Suprapubic skin (tissue), 4 donors: ENCODE data around the gene DIP2C. TPM values are rescaled to one million over a fixed set of nuclear protein-coding genes. Genes with fewer than 3 reads are reported as not detected.

Experiments
- DNase-seq, 2 donors: peaks; one replicate each; pipeline ENCODE4 v3.0.0-alpha.2; 2019; ENCODE audit warnings: low spot score in 2 of 2
- H3K27ac ChIP-seq: fragments of 200-600 bp; sonication (generic); one replicate; pipeline ENCODE4 v1.5.1; 2019
- H3K27me3 ChIP-seq: fragments of 200-600 bp; sonication (generic); one replicate; pipeline ENCODE4 v1.5.1; 2019
- H3K36me3 ChIP-seq: fragments of 200-600 bp; sonication (generic); one replicate; pipeline ENCODE4 v1.5.1; 2019
- H3K4me1 ChIP-seq: fragments of 200-600 bp; sonication (generic); one replicate; pipeline ENCODE4 v1.5.1; 2019
- H3K4me3 ChIP-seq: fragments of 200-600 bp; sonication (generic); one replicate; pipeline ENCODE4 v1.5.1; 2019; ENCODE audit warnings: mild to moderate bottlenecking
- H3K9me3 ChIP-seq: fragments of 200-600 bp; sonication (generic); one replicate; pipeline ENCODE4 v1.5.1; 2019
- CTCF ChIP-seq, 2 donors: fragments of 200-600 bp in 1 of 2; fragments of 450-650 bp in 1 of 2; sonication (generic) in 1 of 2; IDR thresholded peaks; one replicate each; pipeline ENCODE4 v1.5.1; 2016 to 2019; ENCODE audit warnings: antibody characterized with exemption in 2 of 2, mild to moderate bottlenecking in 1 of 2, moderate library complexity in 1 of 2
- EP300 ChIP-seq: sonication (generic); formaldehyde crosslinking; IDR thresholded peaks from one replicate; pipeline ENCODE4 v1.6.1; 2017; ENCODE audit warnings: antibody characterized with exemption
- POLR2A ChIP-seq, 2 donors: fragments of 450-650 bp; IDR thresholded peaks; one replicate each; pipeline ENCODE4 v1.6.1; 2017; ENCODE audit warnings: antibody characterized with exemption in 2 of 2, mild to moderate bottlenecking in 2 of 2, moderate library complexity in 2 of 2
- POLR2AphosphoS5 ChIP-seq, 3 donors: sonication (generic); formaldehyde crosslinking; IDR thresholded peaks; one replicate each; pipeline ENCODE4 v1.6.1; 2017; ENCODE audit warnings: antibody characterized with exemption in 3 of 3
- WGBS: methylation state at CpG from one replicate; pipeline ENCODE4 v1.1.5; 2018; 5-methylcytosine and 5-hydroxymethylcytosine counted together
- total RNA-seq, 4 donors: library from RNA; depleted of rRNA; stranded (reverse); fragments of >200 nt; gene quantifications; one replicate each; pipeline ENCODE4 v1.1.0, GENCODE V29; 2016

The DIP2C gene
- total RNA-seq, 4 donors from 2014 or later, result 6.7 to 23.3 (median 14.7) TPM

GRCh38 chr10:377228-377627 lies 312.2 kb downstream of the DIP2C start:
- WGBS, result 85% methylated on average over 10 of the region's 10 CpGs
- H3K36me3 ChIP-seq, result peaks cover 43% of the 10 kb centered on the region
- no peak for DNase-seq
- H3K27ac ChIP-seq, result no peak overlapping the region
- peaks cover 13% of the 10 kb centered on the region for H3K4me1 ChIP-seq
- no peak overlapping the region for H3K4me3 ChIP-seq
- H3K9me3 ChIP-seq, result no peaks in the 10 kb centered on the region
- H3K27me3 ChIP-seq, result no peaks in the 10 kb centered on the region
- TF ChIP-seq POLR2A (IDR thresholded peaks at IDR 0.05), result no peak
- TF ChIP-seq CTCF (IDR thresholded peaks at IDR 0.05), result no peak
- no peak for TF ChIP-seq EP300

- WGBS, result 84% methylated on average over 19 of the region's 35 CpGs
- DNase-seq, result no peak
- Histone ChIP-seq H3K27ac (no peak overlapping the region), H3K4me3 (no peak overlapping the region), H3K27me3 (no peaks in the 10 kb centered on the region), H3K9me3 (no peaks in the 10 kb centered on the region), H3K36me3 (peaks cover 34% of the 10 kb centered on the region), H3K4me1 (peaks cover 13% of the 10 kb centered on the region)
- TF ChIP-seq POLR2AphosphoS5 (IDR thresholded peaks at IDR 0.05), result no peak
- TF ChIP-seq POLR2A (IDR thresholded peaks at IDR 0.05), result no peak
- TF ChIP-seq CTCF (IDR thresholded peaks at IDR 0.05), result no peak
- no peak for TF ChIP-seq EP300
Measured at GRCh38 chr10:375815-376505, 313.5 kb downstream of the DIP2C start.

- Histone ChIP-seq H3K4me1 (peaks cover 13% of the 10 kb centered on the region), H3K27me3 (no peaks in the 10 kb centered on the region), H3K27ac (no peak overlapping the region), H3K4me3 (no peak overlapping the region), H3K36me3 (peaks cover 26% of the 10 kb centered on the region), H3K9me3 (no peaks in the 10 kb centered on the region)
- 96% methylated on average over 3 of the region's 3 CpGs for WGBS
- TF ChIP-seq CTCF (IDR thresholded peaks at IDR 0.05), result no peak
- TF ChIP-seq POLR2AphosphoS5 (IDR thresholded peaks at IDR 0.05), result no peak
- TF ChIP-seq POLR2A (IDR thresholded peaks at IDR 0.05), result no peak
- TF ChIP-seq EP300, result no peak
- DNase-seq, result no peak
Measured at GRCh38 chr10:374354-374753, 315.1 kb downstream of the DIP2C start.

- peaks cover 26% of the 10 kb centered on the region for H3K36me3 ChIP-seq
- peaks cover 13% of the 10 kb centered on the region for H3K4me1 ChIP-seq
- no peaks in the 10 kb centered on the region for H3K27me3 ChIP-seq
- no peaks in the 10 kb centered on the region for H3K9me3 ChIP-seq
- no peak for DNase-seq
- no peak for TF ChIP-seq POLR2A (IDR thresholded peaks at IDR 0.05)
- TF ChIP-seq EP300, result no peak
- no peak for TF ChIP-seq POLR2AphosphoS5 (IDR thresholded peaks at IDR 0.05)
- no peak for TF ChIP-seq CTCF (IDR thresholded peaks at IDR 0.05)
- no peak overlapping the region for H3K4me3 ChIP-seq
- WGBS, result 54% methylated on average over 8 of the region's 8 CpGs
- H3K27ac ChIP-seq, result no peak overlapping the region
Measured at GRCh38 chr10:373526-374309, 315.8 kb downstream of the DIP2C start.

GRCh38 chr10:373015-373414 lies 316.5 kb downstream of the DIP2C start:
- no peak overlapping the region for H3K27ac ChIP-seq
- no peaks in the 10 kb centered on the region for H3K27me3 ChIP-seq
- DNase-seq, result no peak
- H3K4me1 ChIP-seq, result peaks cover 13% of the 10 kb centered on the region
- 84% methylated on average over 4 of the region's 4 CpGs for WGBS
- peaks cover 28% of the 10 kb centered on the region for H3K36me3 ChIP-seq
- TF ChIP-seq POLR2A (IDR thresholded peaks at IDR 0.05), result no peak
- TF ChIP-seq CTCF (IDR thresholded peaks at IDR 0.05), result no peak
- no peak for TF ChIP-seq EP300
- TF ChIP-seq POLR2AphosphoS5 (IDR thresholded peaks at IDR 0.05), result no peak
- no peak overlapping the region for H3K4me3 ChIP-seq
- no peaks in the 10 kb centered on the region for H3K9me3 ChIP-seq
